Stimulated activated CD8-positive, alpha-beta memory T cell treated with anti-CD3 and anti-CD28 coated beads, Interleukin-15, amount 100 ng/mL, for 48 hours (primary cell): ENCODE results near the gene ADGRD1.
"Not testable (repeated sequence)": the region's sequence is repeated elsewhere in the genome, so short reads cannot be mapped to it uniquely, and the experiment has no call there.

Source experiments
- DNase-seq, 2 donors: peaks; one replicate each; pipeline ENCODE4 v3.0.0-alpha.2; 2020; ENCODE audit warnings: low read depth in 2 of 2

Gene ADGRD1

DNA sequence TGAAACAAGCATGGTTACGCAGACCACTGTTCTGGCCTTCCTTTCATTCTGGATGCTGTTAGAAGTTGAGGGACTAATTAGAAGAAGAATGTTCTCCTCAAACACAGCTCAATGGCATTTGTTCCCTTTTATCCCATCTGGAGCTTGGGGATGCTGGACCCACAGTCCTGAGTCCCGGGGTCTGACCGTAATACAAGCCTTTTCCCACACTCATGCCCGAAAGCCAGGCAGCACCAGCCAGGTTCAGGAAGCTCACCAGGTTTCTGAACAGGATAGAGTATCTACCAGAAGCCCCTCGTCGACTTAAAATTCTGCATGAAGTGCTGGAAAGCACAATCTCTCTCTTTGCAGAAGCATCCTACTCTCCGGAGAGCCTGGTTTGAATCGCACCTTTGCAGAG is 165.6 kb downstream of the ADGRD1 start:
- not testable (repeated sequence) for DNase-seq

DNA sequence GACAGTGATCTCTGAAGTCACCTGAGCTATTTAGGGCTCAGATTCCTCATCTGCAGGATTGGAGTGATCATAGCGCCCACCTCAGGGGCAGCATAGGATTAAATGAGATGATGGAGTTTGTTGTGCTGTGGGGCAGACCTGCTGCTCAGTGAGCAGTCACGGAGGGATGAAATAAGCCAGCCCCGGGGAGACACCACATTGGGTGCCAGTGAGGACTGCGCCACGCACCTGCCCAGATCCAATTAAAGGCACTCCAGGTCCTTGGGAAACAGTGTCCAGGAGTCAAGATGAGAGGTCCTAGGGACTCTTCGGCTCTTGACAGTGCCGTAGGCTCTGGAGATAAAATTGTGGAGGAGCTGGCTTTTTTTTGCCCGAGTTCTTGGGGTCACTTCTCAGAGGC is 166.2 kb downstream of the ADGRD1 start:
- DNase-seq = no peak

DNA sequence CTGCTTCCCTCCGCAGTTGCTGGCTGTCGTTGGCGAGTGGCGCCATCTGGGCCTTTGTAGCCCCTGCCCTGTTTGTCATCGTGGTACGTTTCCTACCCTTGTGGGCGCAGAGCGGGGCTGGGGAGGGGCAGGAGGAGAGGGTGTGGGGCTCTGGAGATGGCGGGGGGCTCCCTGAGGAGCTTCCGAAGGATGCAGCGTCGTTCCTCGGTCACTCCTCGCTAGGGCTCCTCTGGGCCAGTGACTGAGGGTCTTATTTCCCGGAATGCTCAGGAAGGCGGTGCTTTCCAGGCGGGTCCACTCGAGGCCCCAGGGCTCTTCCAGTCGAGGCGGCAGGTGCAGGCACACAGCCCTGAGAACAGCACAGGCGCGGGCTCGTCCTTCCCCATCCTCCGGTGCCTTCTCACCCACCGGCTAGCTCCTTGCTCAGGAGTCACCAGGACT is 167.1 kb downstream of the ADGRD1 start:
- no peak for DNase-seq

DNA sequence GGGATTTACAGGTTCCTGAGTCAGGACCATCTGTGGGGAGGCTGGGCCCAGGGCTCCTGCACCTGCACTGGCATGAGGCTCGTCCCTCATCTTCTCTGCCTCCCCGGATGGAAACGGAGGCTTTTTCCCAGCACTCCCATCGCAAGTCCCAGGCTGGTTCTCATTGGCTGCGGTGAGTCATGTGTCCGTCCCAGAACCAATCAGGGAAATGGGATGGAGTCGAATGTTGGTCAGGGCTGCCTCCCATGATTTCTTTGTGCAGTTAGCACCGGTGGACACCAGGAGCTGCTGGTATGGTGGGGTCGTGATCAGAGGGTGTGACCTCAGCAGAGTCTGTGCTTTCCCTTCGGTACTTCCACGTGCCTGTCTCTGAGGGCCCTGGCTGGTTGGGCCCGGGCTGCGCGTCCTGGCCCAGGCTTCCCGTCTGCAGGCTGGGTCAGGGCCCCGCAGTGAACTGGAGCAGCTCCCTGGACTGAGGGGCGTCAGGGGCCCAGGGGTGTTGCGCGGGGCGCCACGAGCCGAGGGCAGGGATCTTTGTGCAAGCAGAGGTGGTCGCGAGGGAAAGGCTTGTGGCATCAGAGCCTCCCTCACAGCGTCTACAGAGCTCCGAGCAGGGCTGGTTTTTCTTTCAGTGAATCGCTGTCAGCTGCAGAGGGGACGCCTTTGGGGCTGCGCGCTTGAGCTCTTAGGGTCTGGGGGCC is 168.1 kb downstream of the ADGRD1 start:
- no peak for DNase-seq

DNA sequence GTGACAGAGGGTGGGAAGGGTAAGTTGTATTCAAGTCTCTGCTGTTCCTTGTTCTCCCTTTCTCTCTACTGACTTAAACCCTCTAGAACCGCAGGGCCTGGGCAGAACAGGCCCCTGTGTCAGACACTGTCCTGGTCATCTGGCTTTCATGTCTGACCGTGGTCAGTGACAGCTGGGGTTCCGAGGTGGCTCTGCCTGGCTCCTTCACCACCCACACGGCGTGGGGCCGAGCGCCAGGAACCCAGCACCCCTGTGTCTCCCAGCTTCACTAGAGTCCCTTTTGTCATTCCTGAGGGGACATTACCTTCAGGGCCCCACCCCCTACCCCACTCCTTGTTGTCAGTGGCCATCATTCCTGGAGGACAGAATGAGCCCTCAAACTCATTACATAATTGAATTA is 168.9 kb downstream of the ADGRD1 start:
- DNase-seq = no peak

DNA sequence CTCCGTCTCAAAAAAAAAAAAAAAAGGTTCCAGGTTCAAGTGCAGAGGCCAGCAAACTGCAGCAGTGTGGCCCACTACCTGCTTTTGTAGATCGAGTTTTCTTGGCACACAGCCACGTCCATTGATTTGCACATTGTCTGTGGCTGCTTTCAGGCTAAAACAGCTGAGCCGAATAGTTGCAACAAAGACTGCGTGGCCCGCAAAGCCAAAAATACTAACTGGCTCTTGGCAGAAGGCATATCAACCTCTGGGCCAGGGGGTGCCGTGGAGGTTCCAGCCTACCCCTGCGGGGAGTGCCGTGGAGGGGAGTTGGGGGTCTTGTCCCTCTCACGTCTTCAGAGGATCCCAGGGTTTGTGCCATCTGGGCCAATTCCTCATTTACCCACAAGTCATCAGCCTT is 170.1 kb downstream of the ADGRD1 start:
- DNase-seq = no peak

DNA sequence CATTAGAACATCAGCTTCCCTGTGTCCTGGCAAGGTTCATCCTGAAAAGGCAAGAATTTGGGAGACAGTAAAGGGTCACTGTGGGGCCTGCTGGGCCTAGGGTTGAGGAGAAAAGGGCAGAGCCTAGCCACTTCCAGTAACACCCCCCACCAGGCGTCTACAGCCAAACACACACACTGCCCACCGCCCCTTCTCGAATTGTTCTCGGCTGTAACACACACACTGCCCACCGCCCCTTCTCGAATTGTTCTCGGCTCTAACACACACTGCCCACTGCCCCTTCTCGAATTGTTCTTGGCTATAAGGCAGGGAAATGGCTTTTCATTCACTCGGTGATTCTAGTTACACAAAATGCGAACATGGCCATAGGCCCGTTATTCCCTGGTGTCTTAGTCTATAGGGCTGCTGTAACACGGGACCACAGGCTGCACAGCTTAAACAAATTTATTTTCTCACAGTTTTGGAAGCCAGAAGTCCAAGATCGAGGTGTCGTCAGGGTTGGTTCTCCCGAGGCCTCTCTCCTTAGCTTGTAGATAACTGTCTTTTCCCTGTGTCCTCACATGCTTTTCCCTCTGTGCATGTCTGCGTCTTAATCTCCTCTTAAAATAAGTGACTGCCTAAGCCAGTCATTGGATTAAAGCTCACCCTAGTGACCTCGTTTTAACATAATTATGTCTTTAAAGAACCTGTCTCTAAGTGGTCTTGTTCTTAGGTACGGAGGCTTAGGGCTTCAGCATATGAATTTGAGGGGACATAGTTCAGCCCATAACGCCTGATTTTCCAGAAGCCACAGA is 171.0 kb downstream of the ADGRD1 start:
- DNase-seq = no peak

DNA sequence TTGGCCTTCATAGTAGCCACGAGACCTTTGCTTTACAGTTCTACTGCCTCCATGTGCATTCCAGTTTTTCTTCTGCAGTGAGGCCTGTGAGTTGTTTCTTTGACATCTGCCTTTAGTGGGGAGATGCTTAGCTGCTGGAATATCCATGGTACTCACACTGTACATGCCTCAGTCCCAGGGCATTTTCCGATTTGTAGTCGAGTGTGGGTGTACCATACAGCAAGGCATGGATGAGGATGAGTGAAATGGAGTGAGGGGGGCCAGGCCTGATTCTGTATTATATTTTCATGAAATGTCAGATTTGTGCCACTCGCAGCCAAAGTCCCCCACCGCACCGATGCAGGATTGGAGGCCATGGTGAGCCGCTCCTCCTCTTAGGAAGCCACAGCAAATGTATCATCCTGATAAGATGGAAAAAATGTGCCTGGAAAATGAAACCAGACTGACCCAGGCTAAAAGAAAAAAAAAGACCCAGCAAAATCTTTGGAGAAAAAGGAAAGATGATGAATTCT is 173.0 kb downstream of the ADGRD1 start:
- no peak for DNase-seq

DNA sequence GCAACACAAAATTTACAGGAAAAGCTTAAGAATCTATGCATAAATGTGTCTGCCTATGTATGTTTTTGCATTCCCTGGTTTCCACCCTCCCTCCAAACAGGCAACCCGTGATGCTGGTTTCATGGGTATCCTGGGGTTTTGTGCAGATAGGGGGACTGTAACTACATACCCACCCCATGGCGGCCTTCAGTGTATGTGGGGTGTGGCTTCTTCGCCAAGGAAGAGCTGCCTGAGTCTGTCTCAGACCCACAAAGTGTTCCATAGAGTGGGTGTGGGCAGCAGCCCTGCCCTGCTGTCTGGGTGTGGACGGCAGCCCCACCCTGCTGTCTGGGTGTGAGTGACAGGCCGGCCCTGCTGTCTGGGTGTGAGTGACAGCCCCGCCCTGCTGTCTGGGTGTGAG is 174.8 kb downstream of the ADGRD1 start:
- DNase-seq = no peak

DNA sequence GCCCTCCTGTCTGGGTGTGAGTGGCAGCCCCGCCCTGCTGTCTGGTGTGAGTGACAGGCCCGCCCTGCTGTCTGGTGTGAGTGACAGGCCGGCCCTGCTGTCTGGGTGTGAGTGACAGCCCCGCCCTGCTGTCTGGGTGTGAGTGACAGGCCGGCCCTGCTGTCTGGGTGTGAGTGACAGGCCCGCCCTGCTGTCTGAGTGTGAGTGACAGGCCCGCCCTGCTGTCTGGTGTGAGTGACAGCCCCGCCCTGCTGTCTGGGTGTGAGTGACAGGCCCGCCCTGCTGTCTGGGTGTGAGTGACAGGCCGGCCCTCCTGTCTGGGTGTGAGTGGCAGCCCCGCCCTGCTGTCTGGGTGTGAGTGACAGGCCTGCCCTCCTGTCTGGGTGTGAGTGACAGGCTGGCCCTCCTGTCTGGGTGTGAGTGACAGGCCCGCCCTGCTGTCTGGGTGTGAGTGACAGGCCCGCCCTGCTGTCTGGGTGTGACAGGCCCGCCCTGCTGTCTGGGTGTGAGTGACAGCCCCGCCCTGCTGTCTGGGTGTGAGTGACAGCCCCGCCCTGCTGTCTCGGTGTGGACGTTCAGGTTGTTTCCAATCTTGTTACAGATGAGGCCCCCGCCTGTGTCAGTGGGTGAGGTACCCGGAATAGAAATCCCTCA is 175.4 kb downstream of the ADGRD1 start:
- DNase-seq = not testable (repeated sequence)

DNA sequence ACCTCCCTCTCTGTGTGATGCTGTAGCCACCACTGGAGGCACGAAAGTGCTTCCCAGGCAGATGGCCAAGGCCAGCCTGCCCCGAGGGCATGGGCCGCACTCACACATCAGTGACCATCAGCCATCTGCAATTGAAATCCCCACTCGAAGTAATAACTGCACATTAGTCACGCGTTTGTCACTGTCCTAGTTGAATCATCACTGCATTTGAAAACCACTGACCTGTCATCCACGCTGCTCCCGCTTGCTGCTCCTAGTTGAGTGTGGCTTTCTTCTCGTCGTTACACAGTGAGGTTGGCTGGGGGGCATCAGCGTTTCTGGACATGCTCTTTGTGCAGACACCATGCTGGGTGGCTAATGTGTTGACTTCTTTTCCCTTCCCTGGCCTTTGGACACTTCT is 176.1 kb downstream of the ADGRD1 start:
- DNase-seq = no peak

DNA sequence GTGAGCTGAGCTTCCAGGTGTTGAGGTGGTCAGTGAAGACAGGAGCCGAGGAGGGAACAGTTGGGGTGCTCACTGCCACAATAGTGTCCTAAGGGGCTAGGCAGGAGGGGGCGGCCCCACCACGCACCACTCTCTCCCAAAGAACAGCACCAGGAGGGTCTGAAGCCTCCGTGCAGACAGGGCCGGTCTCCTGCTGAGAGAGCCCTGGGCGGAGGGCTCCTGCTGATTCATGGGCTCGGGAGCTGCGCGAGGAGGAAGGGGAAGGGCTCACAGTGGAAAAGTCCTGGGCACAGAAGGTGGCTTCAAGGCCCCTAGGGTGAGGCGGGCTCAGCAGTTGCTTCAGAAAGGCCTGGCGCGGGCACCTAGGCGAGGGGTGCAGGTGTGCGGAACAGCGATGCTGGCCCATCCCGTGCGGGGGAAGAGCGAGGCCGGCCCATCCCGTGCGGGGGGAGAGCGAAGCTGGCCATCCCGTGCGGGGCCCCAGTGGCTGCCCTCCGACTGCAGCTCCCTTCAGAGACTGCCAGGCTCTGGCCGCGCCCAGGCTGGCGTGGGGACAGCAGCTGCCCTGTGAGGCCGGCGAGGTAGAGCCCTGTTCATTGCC is 176.7 kb downstream of the ADGRD1 start:
- DNase-seq = no peak

DNA sequence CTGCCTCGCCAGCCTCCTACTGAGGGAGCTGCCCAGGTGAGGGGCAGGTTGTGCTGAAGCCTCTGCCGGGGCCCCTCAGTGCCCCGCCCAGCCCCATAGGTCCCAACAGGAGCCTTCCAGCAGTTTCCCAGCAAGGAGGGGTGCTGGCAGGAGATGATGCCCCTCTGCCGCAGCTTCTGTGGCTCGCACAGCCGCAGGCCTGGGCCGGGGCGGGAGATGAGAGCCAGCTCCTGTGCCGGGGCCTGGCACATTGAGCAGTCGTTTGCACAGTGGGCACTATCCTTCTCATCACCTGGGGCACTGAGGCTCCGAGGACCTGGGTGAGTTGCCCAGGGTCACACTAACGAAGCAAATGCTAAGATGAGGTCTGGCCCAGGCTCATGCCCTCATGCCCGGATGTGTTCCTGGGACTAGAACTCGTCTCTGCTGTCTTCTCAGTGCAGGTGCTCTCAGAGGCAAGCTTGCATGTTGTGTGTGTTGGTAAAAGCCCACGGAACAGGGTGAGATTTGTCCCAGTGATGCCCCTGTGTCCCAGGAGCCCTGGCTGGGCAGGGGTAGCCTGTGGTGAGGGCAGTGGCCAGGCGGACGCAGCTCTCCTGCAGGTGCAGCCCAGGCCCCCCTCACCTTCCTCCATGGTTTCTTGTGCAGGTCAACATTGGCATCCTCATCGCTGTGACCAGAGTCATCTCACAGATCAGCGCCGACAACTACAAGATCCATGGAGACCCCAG is 177.5 kb downstream of the ADGRD1 start:
- DNase-seq = no peak

DNA sequence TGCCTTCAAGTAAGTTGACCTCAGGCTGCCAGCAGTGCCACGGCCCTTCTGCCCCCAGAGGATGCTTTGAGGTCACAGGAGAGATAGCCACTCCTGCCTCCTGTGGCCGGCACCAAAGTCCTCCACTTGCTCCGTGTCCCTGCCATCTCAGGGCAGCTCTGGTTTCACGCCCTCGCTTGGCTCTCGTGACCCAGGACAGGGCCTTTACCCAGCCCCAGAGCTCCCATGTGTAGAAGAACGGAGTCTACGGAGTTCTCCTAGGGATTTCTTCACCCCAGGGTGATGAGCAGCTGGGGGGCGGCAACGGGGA is 178.1 kb downstream of the ADGRD1 start:
- DNase-seq = no peak

DNA sequence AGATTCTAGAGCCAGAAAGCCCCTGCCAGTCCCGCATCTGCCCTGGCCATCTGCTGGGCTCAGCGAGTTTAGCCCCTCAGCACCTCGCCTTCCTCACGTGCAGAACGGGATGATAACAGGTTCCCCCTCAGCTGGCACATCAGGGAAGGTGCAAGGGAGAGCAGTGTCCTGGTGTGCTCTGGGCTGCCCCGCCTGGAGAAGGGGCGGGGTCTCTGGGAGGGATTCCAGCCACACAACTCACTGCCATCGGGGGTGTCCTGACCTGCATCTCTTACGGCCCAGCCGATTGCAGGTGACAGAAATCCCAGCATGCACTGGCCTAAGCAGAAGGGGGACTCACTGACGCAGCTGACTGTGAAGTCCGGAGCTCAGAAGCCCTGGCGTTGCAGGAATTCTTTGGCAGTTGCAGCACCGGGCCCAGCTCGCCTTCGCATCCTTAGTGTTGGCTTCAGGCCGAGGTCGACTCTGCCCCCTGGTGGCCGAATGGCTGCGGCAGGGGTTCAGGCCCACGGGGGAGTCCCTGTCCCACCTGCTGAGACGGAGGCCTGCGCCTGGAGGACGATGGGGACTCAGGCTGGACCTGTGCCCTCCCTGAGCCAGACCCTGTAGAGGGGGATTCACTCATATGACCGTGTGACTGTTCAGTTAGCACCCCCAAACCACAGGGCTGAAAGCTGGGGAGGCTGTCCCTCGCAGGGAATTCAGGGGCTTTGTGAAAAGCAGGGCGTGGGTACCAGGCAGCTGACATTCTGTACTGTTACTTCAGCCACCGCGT is 178.6 kb downstream of the ADGRD1 start:
- peak; percentile 46 to 59 for DNase-seq

DNA sequence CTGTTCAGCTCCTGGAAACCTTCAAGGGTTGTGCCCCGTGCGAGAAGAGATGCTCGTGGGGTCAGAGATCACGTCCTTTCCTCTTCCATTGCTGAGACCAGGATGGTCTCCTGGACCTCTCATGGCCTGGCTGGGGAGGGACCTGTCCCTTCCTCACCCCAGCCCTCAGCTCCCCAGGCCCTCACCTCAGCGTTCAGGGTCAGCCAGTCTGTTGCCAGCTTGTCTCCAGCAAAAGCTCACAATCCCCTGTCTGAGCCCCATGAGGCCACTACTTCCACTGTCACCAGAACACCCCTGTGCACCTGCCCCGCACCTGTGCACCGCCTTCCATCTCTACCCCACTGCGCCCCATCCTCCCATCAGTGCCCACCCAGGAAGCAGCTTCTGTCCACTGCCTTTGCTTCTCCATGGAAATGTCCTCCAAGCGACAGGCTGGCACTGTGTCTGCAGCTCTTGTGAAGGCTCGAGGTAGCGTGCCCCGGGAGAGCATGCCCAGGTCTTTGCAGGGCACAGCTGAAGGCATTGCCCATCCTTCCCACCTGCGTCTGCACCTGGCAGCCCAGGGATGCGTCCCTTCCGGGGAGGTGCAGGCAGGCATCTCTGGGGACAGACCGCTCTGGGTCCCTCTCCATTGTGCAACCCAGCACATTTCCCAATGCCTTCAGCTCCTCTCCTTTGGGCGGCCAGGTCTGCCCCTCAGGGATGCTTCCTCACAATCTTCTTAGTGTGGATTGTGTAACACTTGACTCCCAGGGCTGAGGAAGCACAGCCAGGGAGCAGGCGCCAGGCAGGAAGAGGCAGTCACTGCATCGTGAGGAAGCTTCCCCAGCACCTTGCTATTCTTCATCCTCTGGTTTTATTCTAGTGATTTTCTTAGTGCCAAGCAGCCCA is 179.6 kb downstream of the ADGRD1 start:
- DNase-seq = no peak

DNA sequence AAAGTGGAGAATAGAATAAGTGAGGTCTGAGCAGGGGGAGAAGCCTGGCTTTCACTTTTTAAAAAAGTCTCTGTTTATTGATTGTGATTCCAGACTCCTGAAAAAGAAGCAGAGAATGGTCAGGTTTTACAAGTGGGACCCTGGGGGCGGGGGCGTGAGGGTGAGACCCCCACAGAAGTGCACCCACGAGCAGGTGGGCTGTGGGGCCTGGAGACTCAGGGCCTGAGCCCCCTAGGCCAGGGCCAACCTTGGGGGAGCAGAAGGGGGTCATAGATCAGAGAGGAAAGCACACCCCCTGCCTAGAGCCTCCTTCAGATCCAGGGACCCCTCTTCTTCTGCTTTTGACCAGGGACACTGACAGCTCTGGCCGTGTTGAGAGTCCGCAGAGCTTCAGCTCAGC is 180.3 kb downstream of the ADGRD1 start:
- no peak for DNase-seq

DNA sequence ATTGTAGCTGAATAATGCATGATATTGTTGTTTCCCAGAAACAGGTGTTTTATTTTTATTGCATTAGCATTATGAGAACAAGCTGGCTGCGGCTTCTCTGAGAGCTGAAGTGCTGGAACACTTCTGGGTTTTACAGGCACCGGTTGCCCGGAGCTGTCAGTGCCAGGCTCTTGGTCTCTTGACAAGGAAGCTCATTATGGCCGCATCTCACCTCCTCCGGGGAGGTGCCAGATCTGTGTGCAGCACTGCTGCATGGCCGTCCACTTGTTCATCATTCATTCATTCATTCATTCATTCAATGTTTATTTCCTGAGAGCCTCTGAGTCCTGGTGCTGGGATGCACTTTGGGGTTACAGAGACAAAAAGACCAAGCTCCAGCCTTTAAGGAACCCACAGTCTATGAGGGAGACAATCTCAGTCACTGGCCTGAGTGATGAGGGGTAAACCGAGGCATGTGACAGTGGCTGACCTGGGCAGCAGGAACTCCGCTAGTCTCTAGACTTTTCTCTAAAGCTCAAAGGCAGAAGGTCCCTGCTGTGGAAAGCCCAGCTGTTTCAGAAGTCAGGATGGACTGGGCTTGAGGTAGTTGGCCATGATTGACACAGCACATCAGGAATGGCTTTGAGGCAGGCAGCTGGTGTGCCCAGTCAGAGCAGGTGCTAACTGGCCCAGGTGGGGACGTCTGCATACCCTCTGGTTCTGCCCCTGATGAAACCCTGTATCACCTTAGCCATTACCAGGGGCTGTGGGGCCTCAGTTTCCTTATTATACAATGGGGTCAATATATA is 181.0 kb downstream of the ADGRD1 start:
- DNase-seq = no peak

DNA sequence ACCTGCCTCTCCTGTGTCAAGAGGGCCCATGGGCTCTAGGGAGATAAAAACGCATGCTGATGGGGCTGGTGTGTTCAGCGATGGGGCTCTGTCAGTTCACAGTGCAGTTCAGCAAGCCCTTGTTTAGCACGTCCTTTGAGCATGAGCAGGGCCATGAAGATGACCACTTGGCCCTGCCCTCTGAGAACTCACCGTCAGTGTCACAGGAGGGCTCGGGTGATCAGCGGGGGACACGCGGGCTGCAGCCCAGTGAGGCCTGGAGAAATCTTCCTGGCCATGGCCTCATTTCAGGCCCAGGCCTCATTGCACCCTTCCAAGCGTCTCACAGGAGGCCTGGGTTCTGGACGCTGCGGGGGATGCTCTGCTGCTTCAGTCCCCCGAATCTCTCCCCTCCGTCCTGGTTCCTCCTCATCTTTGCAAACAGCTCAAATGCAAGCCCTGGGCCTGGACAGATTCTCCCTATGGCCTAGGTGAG is 181.6 kb downstream of the ADGRD1 start:
- no peak for DNase-seq
